GM20000 (cell line): ENCODE data around the gene CPN2.

Source experiments
- DNase-seq: peaks from one replicate; pipeline ENCODE4 v3.0.0; 2012; ENCODE audit warnings: low spot score
- TF ChIP-seq, protein P1 (sequence below): IDR thresholded peaks from 2 replicates; pipeline ENCODE4 v1.5.1; 2012; ENCODE audit warnings: mild to moderate bottlenecking, control low read depth; ENCODE audit errors: extremely low read depth, missing control alignments

The CPN2 gene

DNA sequence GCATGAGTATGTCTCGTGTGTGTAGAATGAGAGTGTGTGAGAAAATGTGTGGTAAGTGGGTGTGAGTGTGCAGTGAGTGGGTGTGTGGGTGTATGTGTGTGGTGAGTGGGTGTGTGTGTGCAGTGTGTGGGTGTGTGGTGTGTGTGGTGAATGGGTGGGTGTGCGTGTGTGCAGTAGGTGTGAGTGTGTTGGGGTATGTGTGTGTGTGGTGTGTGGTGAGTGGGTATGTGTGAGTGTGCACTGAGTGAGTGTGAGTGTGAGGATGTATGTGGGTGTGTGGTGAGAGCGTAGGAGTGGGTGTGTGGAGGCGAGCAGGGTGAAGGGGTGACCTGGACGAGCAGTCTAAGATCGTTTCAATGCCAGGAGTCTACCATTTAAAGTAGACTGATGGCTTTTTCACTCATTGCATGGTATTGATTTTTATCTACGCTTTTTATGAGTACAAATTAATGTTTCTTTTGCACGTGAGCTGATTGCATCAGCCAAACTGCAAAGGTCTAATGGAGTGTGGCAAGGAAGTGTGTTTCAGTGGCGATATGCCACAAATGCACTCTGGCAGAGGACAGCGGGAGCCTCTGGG is 1.6 kb upstream of the CPN2 start:
- DNase-seq: no peak
- TF ChIP-seq, protein P1, sequence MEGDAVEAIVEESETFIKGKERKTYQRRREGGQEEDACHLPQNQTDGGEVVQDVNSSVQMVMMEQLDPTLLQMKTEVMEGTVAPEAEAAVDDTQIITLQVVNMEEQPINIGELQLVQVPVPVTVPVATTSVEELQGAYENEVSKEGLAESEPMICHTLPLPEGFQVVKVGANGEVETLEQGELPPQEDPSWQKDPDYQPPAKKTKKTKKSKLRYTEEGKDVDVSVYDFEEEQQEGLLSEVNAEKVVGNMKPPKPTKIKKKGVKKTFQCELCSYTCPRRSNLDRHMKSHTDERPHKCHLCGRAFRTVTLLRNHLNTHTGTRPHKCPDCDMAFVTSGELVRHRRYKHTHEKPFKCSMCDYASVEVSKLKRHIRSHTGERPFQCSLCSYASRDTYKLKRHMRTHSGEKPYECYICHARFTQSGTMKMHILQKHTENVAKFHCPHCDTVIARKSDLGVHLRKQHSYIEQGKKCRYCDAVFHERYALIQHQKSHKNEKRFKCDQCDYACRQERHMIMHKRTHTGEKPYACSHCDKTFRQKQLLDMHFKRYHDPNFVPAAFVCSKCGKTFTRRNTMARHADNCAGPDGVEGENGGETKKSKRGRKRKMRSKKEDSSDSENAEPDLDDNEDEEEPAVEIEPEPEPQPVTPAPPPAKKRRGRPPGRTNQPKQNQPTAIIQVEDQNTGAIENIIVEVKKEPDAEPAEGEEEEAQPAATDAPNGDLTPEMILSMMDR: no peak

GRCh38 chr3:194351952-194352536 is 916 bp upstream of the CPN2 start:
- no peak for DNase-seq
- TF ChIP-seq, protein P1: no peak

DNA sequence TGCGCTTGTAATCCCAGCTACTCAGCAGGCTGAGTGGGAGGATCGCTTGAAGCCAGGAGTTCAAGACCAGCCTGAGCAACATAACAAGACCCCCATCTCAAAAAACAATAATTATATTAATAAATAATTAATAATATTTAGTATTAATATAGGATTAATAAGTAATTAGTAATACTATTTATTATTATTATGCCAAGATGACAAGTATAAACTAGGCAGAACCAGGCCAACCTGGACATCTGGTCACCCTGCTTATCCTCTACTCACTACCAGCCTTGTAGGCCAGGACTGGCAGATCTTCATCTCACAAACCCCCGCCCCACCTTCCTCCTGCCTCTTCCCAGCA is 429 bp downstream of the CPN2 start:
- TF ChIP-seq, protein P1: no peak
- no peak for DNase-seq

DNA sequence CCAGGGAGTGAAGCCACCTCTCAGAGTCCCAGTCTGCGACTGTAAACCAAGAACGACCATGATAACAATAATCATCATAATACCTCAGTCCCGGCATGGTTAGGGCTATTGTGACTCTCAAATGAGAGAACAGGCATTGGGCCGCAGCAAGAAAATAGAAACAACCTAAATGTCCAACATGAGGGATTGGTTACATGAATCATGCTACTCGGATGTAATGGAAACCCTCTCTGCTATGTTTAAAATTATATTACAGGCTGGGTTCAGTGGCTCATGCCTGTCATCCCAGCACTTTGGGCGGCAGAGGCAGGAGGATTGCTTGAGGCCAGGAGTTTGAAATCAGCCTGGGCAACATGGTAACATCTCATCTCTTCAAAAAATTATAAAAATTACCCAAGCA is 2.8 kb downstream of the CPN2 start:
- DNase-seq: no peak
- TF ChIP-seq, protein P1: no peak

DNA sequence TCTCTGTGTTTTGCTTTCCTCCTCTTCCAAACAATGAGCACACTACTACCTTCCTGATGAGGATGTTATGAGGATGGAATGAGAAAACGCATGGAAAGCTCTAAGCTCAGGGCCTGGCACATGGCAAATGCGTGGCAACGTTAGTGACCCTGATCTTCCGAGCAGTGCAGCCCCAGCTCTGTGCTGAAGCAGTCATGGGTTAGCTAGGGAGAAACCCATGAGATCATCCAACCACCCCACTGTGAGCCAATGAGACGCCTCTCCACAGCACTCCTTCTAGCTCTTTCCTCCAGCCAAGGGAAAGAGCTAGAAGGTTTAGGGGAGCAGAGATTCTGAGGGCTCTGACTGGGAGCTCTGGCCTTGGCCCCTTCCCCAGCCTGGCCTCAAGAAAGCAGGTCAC is 4.5 kb downstream of the CPN2 start:
- TF ChIP-seq, protein P1: no peak
- DNase-seq: no peak

DNA sequence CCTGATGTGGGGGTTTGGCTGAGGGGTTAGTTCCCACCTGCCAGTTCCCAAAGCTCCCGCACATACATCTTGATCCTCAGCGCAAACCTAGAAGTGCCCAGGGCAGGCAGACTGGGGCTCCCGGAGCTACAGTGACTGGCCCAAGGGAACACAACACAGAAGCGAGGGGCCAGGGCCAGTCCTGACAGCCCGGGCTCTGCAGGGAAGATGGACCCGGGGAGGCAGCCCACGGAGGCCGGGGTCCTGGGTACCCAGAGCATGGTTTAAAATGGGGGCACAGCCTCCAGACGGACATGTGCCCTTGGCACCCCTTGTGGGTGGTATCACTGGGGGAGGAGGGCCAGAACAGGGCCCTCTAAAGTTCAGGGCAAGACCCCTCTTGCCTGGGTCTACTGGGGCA is 5.1 kb downstream of the CPN2 start:
- DNase-seq: no peak
- TF ChIP-seq, protein P1: no peak

GRCh38 chr3:194344012-194344411 is 7.1 kb downstream of the CPN2 start:
- TF ChIP-seq, protein P1: peak; percentile 86
- DNase-seq: peak; percentile 88
